Measurements from ENCODE around the gene PGAM4.
"Not testable (repeated sequence)": the region's sequence is repeated elsewhere in the genome, so short reads cannot be mapped to it uniquely, and the experiment has no call there.

The PGAM4 gene
- total RNA-seq, result 0 reads per million in 2 donors

DNA sequence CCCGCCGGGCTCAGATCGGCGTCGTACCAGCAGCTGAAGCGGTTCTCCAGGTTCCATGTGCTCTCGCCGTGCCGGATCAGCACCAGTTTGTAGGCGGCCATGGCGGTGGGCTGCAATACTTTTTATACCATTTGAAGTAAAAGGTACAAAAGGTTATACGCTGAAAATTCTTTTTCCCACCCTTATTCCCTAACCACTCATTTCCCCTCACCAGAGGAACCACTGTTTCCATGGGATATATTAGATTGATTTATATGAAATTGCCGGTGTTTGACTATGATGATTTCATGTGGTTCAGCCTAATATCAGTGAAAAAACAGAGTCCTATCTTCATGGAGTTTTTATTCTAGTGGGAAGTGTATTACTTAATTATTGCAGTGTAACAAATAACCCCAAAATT is at the start of gene PGAM4:
PGAM4 (minus strand) TSS at position 101 of the 400 bp plus-strand sequence; CDS start at position 101, 0 bp downstream.
- DNase-seq, result no peak

DNA sequence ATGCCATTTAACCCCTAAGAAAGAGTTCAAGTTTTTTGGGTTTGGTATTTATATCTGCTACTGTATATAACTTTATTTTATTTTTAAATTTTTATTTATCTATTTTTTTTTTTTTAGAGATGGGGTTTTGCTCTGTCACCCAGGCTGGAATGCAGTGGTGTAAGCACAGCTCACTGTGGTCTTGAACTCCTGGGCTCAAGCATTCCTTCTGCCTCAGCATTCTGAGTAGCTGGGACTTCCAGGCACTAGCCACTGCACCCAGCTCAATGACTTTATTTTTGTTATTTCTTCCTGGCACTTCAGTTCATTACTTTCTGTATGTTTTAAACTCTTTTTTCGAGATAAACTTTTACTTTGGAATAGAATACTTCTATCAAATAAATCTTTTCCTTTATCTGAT is 42.4 kb upstream of the PGAM4 start:
- no peak for DNase-seq

DNA sequence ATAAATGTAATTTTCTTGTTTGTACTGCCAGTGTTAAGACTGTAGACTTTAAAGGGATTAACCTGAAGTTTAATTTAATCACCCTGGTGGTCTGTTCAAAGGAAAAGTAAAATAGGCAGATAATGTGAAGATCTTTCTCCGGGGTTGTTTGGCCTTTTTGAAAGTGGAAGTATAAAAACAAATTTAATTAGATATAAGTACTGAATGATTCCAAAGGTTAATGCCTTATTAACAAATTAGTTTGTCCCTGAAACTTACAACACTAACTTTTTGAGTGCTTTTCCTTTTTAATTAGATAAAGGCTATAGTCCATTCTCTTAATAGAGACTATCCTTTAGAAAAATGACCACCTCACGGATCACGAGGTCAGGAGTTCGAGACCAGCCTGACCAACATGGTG is 10.4 kb upstream of the PGAM4 start:
- DNase-seq, result no peak

DNA sequence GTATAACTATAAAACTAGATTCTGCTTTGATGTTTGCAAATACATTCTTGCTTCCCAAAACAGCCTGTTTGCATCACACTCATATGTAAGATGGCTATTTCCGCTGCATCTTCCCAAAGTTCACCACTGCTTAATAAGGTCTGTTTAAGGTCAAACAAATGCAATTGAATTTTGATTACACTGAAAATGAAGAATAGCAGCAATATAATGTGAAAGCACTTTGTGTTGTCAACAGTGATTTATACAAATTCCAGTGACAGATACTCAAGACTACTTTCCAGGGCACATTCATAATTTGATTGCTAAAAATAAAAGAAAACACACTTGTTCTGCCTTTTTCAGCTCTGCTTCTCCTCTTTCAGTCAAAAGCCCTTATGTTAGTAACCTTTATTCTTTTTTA is 8.1 kb upstream of the PGAM4 start:
- DNase-seq, result no peak

DNA sequence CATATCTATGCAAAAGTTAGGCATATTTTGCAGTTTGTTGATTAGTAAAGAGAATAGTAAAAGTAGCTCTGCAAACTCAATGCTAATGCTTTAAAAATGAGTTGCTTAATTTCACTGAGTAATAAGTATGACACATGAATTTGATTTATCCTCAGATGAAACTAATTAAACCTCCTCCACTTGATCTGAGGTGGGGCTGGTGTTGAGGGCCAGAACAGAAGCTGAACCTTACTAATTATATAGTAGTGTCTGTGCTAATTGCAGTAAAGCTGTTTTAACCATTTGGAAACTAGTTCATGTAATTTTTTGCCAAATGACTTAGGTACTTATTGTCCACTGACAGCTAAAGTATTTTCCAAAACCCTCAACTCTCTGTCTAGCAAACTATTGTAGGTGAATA is 7.7 kb upstream of the PGAM4 start:
- no peak for DNase-seq

DNA sequence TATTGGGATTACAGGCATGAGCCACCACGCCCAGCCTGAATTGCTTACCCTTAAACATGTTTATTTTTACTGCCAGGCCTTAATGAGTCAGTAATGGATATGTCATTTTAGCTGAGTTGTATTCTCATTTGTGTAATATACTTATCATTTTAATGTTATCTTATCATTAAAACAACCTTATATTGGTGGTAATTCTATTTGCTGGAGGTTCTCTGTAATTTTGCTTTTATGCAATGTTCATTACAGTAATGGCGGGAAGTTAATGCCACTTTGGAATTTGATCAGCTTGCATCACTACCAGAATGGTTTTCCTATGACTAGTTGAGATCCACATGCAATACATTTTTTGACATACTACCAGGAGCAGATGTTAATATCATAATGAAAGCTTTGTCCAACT is 6.3 kb upstream of the PGAM4 start:
- DNase-seq, result no peak

DNA sequence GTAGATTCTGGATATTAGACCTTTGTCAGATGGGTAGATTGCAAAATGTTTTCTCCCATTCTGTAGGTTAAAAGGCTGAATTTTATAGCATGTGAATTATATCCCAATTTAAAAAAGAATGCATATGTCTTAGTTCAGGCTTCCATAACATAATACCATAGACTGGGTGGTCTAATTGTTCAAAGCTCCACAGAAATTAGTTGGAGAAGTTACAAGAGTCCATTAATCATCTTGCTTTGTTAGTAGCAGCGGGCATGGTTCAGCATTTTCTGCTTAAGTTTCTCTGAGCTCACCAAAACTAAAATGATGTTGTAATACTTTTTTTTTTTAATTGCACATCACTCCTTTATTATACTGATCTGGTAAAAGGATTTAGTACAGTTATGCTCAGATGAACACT is 1.8 kb downstream of the PGAM4 start:
- DNase-seq, result no peak

DNA sequence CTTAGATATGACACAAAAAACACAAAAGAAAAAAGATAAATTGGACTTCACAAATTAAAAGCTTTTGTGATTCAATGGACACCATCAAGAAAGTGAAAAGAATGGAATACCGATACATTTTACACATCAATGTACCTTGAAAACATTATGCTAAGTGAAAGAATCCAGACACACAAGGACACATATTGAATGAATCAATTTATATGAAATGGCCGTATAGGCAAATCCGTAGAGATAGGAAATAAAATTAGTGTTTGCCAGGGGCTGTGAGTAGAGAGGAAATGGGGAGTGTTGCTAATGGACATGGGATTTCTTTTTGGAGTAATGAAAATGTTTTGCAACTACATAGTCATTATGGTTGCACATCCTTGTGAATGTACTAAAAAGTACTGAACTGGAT is 3.1 kb downstream of the PGAM4 start:
- no peak for DNase-seq

DNA sequence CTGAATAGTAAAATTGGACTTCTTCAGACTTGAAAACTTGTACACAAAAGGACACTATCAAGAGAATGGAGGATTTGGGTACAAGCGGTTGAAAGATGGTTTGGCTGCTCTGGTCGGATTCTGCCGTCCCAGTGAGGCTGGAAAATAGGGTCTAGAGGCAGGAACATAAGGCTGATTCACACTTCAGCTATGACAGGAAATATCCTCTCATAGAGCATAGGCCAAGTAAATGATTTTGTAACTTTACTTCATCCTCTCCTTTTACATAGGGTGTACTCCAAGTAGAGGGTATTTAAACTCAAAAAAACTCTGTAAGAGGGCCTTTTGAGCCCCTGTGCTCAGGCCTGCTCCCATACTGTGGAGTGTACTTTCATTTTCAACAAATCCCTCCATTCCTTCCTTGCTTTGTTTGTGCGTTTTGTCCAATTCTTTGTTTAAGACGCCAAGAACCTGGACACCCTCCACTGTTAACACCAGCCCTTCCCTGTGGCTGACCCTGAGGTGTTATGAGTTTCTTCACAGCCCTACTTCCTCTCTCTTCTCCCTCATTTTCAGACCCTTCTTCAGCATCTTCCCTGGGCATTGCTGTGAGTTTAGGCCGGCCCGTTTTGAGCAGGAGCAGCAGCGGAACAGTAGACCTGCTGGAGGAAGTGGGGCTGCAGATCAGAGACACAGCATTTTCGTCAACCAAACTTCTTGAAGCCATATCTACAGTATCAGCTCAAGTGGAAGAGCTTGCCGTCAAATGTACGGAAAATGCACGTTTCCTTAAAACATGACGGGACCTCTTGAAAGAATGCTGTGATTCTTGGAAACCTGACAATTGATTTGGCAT is 7.2 kb downstream of the PGAM4 start:
- DNase-seq, result no peak

DNA sequence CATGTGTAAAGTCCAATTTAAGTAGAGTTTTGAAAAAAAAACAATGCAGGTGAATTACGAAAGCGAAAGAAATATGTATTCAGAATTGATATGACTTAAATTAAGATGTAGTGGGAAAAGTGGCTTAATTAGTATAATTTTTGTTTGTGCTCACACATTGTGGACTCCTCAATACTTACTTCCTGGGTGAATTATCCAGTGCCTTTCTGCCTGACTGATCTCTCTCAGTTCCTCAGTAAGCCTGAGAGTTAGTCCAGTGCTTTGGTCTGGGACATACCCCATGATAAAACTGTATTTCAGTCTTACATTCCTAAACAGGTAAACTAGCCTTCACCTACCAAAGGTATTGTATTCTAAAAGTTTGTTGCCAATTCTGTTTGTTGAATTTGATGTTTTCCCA is 8.4 kb downstream of the PGAM4 start:
- no peak for DNase-seq

DNA sequence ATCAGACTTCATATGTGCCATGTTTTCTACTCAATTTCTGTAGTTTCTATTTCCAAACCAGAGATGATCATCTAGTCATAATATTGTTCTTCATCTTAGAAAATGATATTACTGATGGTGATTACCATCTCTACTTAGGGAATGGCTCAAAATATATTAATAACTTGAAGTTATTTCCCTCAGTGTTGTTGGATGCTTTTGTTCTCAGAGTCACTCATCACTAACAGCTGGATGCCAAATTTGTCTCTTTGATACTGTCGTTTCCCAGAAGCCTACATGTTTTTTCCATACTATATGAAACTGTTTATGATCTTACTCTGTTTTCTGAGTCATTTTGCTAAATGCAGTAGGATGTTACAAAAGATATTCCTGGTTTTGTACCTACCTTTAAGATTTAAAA is 8.9 kb downstream of the PGAM4 start:
- DNase-seq, result no peak

DNA sequence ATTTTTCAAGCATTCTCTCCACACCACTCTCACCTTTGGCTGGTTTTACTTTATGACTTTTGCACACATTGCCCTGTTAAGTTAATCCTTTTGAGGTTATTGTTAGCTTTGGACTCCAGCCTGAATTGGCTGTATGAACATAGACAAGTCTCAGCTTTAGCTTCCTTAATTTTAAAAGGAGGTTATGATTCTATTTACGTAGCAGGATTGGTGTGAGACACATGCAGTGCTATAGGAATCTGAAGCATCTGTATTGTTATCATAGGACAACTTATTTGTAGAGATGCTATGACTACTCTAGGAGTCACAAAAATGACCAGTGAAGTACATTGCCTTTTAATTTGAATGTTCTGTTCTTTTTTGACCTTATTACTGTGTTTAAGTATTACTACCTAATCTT is 15.7 kb downstream of the PGAM4 start:
- DNase-seq, result no peak

DNA sequence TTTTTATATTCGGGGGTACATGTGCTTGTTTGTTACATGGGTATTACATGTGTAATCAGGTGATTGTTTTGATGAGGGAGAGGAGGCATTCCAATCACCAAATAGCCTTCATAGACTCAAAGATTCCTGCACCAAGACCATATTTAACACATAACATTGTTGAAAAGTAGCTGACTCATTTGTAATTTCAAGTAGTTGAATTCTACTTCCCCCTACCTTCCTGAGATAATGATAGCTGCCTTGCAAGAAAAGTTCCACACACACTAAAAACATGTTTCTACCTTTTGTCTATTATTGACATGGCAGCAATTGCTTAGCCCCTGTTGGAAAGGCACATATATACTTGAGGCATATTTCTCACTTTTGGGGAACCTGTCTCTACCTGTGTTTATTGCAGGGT is 16.1 kb downstream of the PGAM4 start:
- DNase-seq, result no peak

DNA sequence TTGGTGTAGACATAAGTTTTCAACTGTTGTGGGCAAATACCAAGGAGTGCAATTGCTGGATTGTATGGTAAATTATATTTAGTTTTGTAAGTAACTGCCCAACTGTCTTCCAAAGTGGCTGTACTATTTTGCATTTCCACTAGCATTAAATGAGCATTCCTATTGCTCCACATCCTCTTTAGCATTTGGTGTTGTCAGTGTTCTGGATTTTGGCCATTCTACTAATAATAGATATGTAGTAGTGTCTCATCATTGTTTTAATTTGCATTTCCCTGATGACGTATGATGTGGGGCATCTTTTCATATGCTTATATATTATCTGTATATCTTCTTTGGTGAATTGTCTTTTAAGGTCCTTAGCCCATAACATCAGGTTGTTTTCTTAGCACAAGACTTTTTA is 17.3 kb downstream of the PGAM4 start:
- no peak for DNase-seq

DNA sequence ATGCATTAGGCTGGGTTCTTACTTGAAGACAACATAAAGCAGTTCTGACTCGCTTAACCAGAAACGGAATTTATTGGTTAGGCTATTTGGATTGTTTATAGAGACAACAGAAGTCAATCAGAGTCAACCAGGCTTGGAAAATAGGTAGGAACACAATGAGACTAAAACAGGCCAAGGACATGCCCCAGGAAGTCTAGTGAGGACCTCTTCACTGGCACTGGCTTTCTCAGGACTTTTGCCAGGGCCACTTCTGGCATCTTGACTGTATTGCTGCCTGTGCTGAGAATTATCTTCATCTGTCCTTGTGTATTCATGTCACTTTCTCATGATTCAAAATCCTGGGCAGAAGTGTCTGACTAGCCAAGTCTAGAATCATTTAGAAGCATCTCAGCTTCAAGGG is 19.6 kb downstream of the PGAM4 start:
- DNase-seq, result no peak

DNA sequence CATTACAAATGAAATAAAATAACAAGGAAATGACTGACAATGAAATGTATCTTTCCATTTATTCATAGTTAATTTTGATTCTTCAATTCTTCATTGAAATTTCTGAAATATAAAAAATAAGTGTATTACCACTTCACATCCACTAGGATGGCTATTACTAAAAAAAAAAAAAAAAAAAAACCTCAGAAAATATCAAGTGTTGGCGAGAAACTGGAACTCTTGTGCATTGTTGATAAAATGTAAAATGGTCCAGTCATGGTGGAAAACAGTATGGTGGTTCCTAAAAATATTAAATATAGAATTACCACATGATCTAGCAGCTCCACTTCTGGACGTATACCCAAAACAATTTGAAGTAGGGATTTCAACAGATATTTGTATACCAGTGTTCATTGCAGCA is 22.9 kb downstream of the PGAM4 start:
- no peak for DNase-seq

DNA sequence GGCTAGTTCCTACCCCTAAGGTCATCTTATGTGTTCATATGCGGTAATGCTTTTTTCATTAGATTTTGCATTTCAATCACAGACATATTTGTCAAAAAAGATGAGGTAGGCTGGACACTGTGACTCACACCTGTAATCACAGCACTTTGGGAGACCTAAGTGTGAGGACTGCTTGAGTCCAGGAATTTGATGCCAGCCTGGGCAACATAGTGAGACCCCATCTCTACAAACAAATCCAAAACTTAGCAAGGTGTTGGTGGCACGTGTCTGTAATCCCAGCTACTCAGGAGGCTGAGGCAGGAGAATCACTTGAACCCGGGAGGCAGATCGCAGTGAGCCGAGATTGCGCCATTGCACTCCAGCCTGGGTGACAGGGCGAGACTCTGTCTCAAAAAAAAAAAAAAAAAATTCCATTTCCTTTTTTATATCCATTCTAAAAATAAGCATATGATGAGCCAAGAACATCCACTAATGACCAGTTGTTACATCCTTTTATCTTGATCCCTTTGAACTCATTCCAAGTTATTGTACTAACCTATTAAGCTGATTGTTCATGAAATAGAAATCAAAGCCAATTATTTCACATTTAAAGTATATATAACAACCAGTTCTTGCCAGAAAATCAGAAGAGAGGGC is 23.4 kb downstream of the PGAM4 start:
- DNase-seq, result no peak

DNA sequence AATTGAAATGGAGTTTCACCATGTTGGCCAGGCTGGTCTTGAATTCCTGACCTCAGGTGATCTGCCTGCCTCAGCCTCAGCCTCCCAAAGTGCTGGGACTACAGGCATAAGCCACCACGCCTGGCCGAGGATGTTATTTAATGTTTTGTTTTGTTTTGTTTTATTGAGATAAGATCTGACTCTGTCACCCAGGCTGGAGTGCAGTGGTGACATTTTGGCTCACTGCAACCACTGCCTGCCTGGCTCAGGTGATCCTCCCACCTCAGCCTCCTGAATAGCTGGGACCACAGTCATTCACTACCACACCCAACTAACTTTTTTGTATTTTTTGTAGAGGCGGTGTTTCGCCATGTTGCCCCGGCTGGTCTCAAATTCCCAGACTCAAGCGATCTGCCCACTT is 24.4 kb downstream of the PGAM4 start:
- DNase-seq, result not testable (repeated sequence)

DNA sequence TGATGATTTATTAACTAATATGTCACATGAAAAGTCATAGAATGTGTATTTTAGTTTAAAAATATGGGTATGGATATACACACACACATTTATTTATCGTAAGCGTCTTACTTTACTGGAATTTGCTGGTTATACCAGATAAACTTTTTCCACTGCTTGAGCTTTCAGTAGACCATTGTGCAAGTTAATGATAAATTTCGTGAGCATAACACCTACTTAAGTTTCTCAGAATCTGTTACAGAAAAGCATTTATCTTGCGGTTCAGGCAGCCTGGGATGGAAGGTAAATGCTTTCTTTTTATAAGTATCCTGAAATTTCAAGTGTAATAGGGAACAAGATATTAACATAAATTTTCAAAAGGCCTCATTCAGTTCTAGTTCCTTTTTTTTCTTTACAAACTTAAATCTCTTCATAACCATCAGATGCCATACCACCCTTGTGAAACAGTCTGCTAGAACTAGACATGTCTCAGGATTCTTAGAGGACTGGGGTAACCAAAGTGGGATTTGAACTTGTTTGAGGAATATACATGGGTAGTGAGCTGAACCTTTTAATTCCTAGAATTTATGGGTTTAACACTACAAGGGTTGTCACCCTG is 31.3 kb downstream of the PGAM4 start:
- DNase-seq, result no peak

DNA sequence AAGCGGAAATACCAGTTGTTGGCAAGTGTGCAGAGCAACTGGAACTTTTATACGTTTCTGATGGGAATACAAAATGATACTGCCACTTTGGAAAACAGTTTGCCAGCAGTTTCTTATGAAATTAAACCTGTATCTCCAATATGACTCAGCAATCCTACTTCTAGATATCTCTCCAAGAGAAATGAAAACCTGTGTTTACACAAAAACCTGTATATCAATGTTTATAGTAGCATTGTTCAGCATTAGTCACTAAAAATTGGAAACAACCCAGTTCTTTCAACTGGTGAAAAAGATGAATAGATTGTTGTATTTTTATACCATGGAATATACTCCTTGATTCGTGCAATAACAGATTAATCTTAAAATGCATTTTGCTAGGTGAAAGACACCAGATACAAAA is 32.1 kb downstream of the PGAM4 start:
- DNase-seq, result no peak

DNA sequence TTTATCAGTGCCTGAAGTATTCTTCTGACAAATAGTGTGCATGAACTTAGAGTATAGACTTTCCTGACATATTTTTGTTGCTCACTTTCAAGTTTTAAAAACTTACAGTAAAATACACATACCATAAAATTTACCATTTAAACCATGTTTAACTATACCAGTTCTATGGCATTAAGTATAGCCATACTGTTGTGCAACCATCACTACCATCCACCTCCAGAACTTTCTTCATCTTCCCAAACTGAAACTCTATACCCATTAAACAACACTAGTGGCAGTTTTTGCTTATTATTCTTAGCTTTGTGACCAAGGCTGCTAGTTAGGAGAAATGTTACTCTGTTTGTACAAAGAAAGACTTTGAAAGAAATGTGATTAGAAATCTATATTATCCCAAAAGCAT is 33.1 kb downstream of the PGAM4 start:
- DNase-seq, result no peak

DNA sequence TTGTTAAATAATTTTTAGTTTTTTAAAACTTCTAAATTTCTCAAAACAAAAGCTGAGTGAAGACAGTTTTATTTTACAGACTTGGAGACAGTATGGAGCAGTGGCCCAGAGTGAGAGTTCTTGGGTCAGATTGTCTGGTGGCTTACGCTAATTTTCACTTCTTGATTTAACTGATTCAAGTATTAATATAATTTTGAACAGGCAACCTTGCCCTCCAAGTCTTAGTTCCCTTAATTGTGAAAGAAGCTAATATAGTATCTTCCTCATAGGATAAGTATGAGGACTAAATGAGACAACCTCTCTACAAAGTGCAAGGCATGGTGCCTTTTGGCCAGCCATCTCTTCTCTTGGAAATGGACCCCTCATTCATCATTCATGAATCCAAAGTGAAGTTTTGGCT is 33.6 kb downstream of the PGAM4 start:
- DNase-seq, result no peak

DNA sequence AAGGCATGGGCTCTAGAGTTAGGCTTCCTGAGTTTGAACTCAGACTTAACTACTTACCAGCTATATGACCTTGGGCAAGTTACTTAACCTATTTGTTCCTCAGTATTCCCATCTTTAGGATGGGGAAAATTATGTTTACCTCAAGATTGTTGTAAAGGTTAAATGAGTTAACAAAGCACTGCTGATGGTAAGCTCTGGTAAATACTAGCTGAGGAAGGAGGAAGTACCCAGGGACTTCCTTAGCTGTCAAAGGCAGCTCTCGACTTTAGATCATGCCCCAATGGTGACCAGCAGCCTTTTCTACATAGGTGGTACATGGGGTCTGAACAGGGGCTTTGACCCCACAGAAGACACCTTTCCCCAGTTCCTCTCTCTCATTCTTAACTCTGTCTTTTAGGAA is 38.9 kb downstream of the PGAM4 start:
- no peak for DNase-seq

DNA sequence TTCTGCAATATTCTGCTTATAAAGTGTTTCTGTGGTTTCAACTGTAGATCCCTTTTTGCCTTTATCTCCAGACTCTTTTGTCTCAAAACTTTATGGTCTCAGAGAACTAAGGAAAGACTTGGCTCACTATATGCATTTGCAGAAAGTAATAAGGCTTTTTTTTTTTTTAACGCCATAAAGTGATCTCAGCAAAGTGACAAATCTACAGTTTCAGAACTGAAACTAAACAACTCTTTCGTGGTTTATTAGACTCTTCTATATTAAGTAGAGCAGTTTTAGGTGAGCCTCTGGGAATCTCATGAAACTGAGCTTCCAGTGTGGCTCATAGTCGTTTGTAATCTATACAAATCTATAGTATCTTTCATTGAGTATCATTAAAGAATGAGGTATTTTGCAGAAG is 43.7 kb downstream of the PGAM4 start:
- DNase-seq, result no peak

Measured in T-helper 9 cell (primary cell).